ENCODE measurements around the gene KMT2A. TPM values are rescaled to one million over a fixed set of nuclear protein-coding genes. Genes with fewer than 3 reads are reported as not detected.

KMT2A gene
- total RNA-seq, 1 donor from 2014 or later = 63.6 TPM

DNA sequence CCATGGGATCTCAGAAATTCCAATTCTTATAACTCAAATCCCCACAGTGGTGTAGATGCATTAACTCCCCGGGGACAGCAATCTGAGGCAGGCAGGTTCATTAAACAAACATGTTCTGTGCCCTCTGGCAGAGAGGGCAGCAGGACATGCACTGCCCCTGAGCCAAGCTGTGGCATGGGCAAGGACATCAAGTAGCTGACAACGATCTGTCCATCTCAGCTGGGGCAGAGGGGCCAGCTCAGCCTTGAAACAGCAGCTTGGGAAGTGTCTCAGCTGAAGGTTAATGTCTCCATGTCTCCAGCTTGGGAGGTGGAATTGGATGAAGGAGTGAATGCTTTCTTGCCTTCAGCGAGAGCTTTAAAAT, 108.3 kb downstream of the KMT2A start:
- H3K27ac Mint-ChIP-seq = no peak overlapping the region
- H3K9me3 Mint-ChIP-seq = no peaks in the 10 kb centered on the region
- no peak overlapping the region for H2AFZ ChIP-seq (replicated peaks)
- no peaks in the 10 kb centered on the region for H3K27me3 ChIP-seq
- H3K9ac ChIP-seq = no peak overlapping the region
- H3K36me3 Mint-ChIP-seq = peaks cover 19% of the 10 kb centered on the region
- H3K79me2 ChIP-seq (ENCODE audit: low read depth) = no peaks in the 10 kb centered on the region
- TF ChIP-seq EZH2phosphoT487 (IDR thresholded peaks at IDR 0.05) (no peak), EZH2 (IDR thresholded peaks at IDR 0.05) (no peak)
- TF ChIP-seq, protein P1, sequence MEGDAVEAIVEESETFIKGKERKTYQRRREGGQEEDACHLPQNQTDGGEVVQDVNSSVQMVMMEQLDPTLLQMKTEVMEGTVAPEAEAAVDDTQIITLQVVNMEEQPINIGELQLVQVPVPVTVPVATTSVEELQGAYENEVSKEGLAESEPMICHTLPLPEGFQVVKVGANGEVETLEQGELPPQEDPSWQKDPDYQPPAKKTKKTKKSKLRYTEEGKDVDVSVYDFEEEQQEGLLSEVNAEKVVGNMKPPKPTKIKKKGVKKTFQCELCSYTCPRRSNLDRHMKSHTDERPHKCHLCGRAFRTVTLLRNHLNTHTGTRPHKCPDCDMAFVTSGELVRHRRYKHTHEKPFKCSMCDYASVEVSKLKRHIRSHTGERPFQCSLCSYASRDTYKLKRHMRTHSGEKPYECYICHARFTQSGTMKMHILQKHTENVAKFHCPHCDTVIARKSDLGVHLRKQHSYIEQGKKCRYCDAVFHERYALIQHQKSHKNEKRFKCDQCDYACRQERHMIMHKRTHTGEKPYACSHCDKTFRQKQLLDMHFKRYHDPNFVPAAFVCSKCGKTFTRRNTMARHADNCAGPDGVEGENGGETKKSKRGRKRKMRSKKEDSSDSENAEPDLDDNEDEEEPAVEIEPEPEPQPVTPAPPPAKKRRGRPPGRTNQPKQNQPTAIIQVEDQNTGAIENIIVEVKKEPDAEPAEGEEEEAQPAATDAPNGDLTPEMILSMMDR (IDR thresholded peaks at IDR 0.05) = no peak
- H3K9me3 ChIP-seq (ENCODE audit: low read depth) = no peaks in the 10 kb centered on the region
- H3F3A ChIP-seq (ENCODE audit: low read depth) = no peaks in the 10 kb centered on the region
- no peak overlapping the region for H3K27ac ChIP-seq
- H3K4me2 ChIP-seq = no peak overlapping the region
- no peak for DNase-seq (ENCODE audit: low spot score)
- H4K20me1 ChIP-seq (ENCODE audit: low read depth) = no peaks in the 10 kb centered on the region
- H3K4me3 ChIP-seq = no peak overlapping the region
- H3K4me1 ChIP-seq = no peaks in the 10 kb centered on the region
- H3K4me3 Mint-ChIP-seq = no peak overlapping the region
- no peaks in the 10 kb centered on the region for H3K4me1 Mint-ChIP-seq
- no peaks in the 10 kb centered on the region for H3K27me3 Mint-ChIP-seq (ENCODE audit: insufficient read depth, low read depth)
- no peaks in the 10 kb centered on the region for H3K36me3 ChIP-seq

DNA sequence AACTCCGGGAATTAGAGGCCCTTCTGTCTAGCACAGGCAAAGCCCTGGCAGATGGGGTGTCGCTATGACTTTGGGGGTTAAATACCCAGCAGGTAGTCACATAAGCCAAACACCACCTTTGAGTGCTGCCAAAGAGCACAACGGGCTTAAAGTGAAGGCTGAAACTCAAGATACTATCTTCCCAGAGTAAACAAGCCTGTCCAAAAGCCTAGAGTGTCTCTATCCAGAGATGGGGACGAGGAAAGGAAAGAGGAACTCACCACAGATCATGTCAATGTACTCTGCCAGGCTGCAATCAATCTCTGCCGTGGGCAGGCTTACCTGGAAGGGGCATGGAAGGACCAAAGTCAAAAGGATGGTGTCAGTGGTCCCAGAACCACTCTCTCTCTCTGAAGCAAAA, 109.2 kb downstream of the KMT2A start:
- Histone ChIP-seq H2AFZ (replicated peaks) (no peak overlapping the region), H3K4me1 (no peaks in the 10 kb centered on the region), H4K20me1 (ENCODE audit: low read depth) (no peaks in the 10 kb centered on the region), H3F3A (ENCODE audit: low read depth) (no peaks in the 10 kb centered on the region), H3K4me2 (no peak overlapping the region), H3K27me3 (no peaks in the 10 kb centered on the region), H3K9ac (no peak overlapping the region), H3K9me3 (ENCODE audit: low read depth) (no peaks in the 10 kb centered on the region), H3K4me3 (no peak overlapping the region), H3K79me2 (ENCODE audit: low read depth) (no peaks in the 10 kb centered on the region), H3K27ac (no peak overlapping the region), H3K36me3 (no peaks in the 10 kb centered on the region)
- H3K4me3 Mint-ChIP-seq = no peak overlapping the region
- no peak overlapping the region for H3K27ac Mint-ChIP-seq
- TF ChIP-seq, protein P1 (IDR thresholded peaks at IDR 0.05) = no peak
- TF ChIP-seq EZH2phosphoT487 (IDR thresholded peaks at IDR 0.05) = no peak
- no peak for TF ChIP-seq EZH2 (IDR thresholded peaks at IDR 0.05)
- no peak for DNase-seq (ENCODE audit: low spot score)
- peaks cover 17% of the 10 kb centered on the region for H3K36me3 Mint-ChIP-seq
- no peaks in the 10 kb centered on the region for H3K9me3 Mint-ChIP-seq
- H3K4me1 Mint-ChIP-seq = no peaks in the 10 kb centered on the region
- peaks cover 2% of the 10 kb centered on the region for H3K27me3 Mint-ChIP-seq (ENCODE audit: insufficient read depth, low read depth)

DNA sequence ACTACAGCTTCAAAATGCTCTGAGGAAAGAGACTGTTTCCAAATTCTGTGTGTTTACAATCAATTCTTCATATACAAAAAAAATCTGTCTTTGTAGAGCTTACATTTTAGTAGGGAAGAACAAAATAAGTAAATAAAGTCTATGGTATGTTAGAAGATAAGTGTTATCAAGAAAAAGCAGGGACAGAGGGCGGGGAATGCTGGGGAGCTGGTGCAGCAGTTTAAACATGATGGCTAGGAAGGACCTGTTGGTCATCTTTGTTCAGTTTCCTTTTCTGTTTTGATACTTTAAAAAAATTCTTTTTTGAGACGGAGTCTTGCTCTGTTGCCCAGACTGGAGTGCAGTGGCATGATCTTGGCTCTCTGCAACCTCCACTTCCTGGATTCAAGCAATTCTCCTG, 110.8 kb downstream of the KMT2A start:
- Histone ChIP-seq H3F3A (ENCODE audit: low read depth) (no peaks in the 10 kb centered on the region), H3K4me3 (no peak overlapping the region), H2AFZ (replicated peaks) (no peak overlapping the region), H3K36me3 (no peaks in the 10 kb centered on the region), H3K27ac (no peak overlapping the region), H3K4me2 (no peak overlapping the region), H3K27me3 (no peaks in the 10 kb centered on the region), H3K9me3 (ENCODE audit: low read depth) (no peaks in the 10 kb centered on the region), H3K79me2 (ENCODE audit: low read depth) (no peaks in the 10 kb centered on the region), H3K4me1 (no peaks in the 10 kb centered on the region), H3K9ac (no peak overlapping the region), H4K20me1 (ENCODE audit: low read depth) (no peaks in the 10 kb centered on the region)
- no peak for DNase-seq (ENCODE audit: low spot score)
- no peak for TF ChIP-seq EZH2phosphoT487 (IDR thresholded peaks at IDR 0.05)
- no peak for TF ChIP-seq EZH2 (IDR thresholded peaks at IDR 0.05)
- Mint-ChIP-seq H3K9me3 (no peaks in the 10 kb centered on the region), H3K36me3 (peaks cover 18% of the 10 kb centered on the region), H3K27me3 (ENCODE audit: insufficient read depth, low read depth) (peaks cover 2% of the 10 kb centered on the region), H3K4me1 (no peaks in the 10 kb centered on the region), H3K27ac (no peak overlapping the region), H3K4me3 (no peak overlapping the region)

DNA sequence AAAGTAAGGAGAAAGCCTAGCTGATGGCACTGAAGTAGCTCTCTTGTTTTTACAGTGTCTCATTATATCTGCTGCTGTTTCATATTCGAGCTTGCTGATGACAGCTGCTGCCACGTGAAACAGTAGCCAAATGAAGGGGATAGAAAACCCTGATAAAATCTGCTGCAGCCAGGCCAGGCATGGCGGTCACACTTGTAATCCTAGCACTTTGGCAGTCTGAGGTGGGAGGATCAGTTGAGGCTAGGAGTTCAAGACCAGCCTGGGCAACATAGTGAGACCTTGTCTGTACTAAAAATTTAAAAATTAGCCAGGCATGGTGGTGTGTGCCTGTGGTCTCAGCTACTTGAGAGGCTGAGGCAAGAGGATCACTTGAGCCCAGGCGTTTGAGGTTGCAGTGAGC, 116.0 kb downstream of the KMT2A start:
- Histone ChIP-seq H3K27me3 (no peaks in the 10 kb centered on the region), H3K27ac (no peak overlapping the region), H2AFZ (replicated peaks) (no peak overlapping the region), H3K79me2 (ENCODE audit: low read depth) (no peaks in the 10 kb centered on the region), H4K20me1 (ENCODE audit: low read depth) (no peaks in the 10 kb centered on the region), H3K9ac (no peak overlapping the region), H3K4me3 (no peak overlapping the region), H3K4me2 (no peak overlapping the region), H3K9me3 (ENCODE audit: low read depth) (no peaks in the 10 kb centered on the region), H3F3A (ENCODE audit: low read depth) (no peaks in the 10 kb centered on the region), H3K4me1 (no peaks in the 10 kb centered on the region), H3K36me3 (no peaks in the 10 kb centered on the region)
- Mint-ChIP-seq H3K4me1 (no peaks in the 10 kb centered on the region), H3K27me3 (ENCODE audit: insufficient read depth, low read depth) (peaks cover 2% of the 10 kb centered on the region), H3K36me3 (peaks cover 30% of the 10 kb centered on the region), H3K27ac (no peak overlapping the region), H3K9me3 (no peaks in the 10 kb centered on the region), H3K4me3 (no peak overlapping the region)
- DNase-seq (ENCODE audit: low spot score) = no peak
- TF ChIP-seq, protein P1 (IDR thresholded peaks at IDR 0.05) = no peak
- TF ChIP-seq EZH2phosphoT487 (IDR thresholded peaks at IDR 0.05) = no peak
- no peak for TF ChIP-seq EZH2 (IDR thresholded peaks at IDR 0.05)
